ENCODE results near the gene C16orf92. TPM values are rescaled to one million over a fixed set of nuclear protein-coding genes. Genes with fewer than 3 reads are reported as not detected.

C16orf92 gene
- total RNA-seq, 1 experiment from 2014 or later, result not detected

- CTCF ChIA-PET, result no interaction called here
- BruUV-seq (replicated peaks), result no TSS peak
These were observed 23.2 kb downstream of the C16orf92 start for GRCh38 chr16:30046178-30046577.

GRCh38 chr16:30046588-30046987, 23.6 kb downstream of the C16orf92 start:
- H3K27me3 ChIP-seq (replicated peaks; ENCODE audit: insufficient read depth, low read depth, low read length, poor library complexity), result no peaks in the 10 kb centered on the region
- intact Hi-C loops (cut with micrococcal nuclease; ENCODE audit: unreplicated experiment), result loop anchor here (10.0 kb wide), 1 partner anchor 578 kb away; no protein-coding TSS in a partner anchor
- no peak for DNase-seq (ENCODE audit: low spot score)
- ChIA-PET POLR2A (ENCODE audit: low non-redundant PET) (no interaction called here), CTCF (no interaction called here)
- H3K9me3 ChIP-seq (ENCODE audit: low read depth, low read length, poor library complexity, severe bottlenecking), result no peaks in the 10 kb centered on the region
- no peaks in the 10 kb centered on the region for H3K36me3 ChIP-seq (ENCODE audit: insufficient read depth, low read length, poor library complexity, severe bottlenecking)
- H3K4me1 ChIP-seq (ENCODE audit: insufficient read depth, low read length, poor library complexity, severe bottlenecking), result no peaks in the 10 kb centered on the region
- no peak overlapping the region for H3K4me3 ChIP-seq (ENCODE audit: low read depth, low read length, poor library complexity, severe bottlenecking)
- no peak for TF ChIP-seq EZH2 (IDR thresholded peaks at IDR 0.05; ENCODE audit: borderline replicate concordance, low read depth, low read length, poor library complexity, severe bottlenecking)
- TF ChIP-seq, protein P1, sequence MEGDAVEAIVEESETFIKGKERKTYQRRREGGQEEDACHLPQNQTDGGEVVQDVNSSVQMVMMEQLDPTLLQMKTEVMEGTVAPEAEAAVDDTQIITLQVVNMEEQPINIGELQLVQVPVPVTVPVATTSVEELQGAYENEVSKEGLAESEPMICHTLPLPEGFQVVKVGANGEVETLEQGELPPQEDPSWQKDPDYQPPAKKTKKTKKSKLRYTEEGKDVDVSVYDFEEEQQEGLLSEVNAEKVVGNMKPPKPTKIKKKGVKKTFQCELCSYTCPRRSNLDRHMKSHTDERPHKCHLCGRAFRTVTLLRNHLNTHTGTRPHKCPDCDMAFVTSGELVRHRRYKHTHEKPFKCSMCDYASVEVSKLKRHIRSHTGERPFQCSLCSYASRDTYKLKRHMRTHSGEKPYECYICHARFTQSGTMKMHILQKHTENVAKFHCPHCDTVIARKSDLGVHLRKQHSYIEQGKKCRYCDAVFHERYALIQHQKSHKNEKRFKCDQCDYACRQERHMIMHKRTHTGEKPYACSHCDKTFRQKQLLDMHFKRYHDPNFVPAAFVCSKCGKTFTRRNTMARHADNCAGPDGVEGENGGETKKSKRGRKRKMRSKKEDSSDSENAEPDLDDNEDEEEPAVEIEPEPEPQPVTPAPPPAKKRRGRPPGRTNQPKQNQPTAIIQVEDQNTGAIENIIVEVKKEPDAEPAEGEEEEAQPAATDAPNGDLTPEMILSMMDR (conservative IDR thresholded peaks at IDR 0.05; ENCODE audit: low read depth, low read length), result no peak
- H3K27ac ChIP-seq (ENCODE audit: low read depth, low read length, poor library complexity, severe bottlenecking), result no peak overlapping the region
- no TSS peak for BruUV-seq (replicated peaks)

More at GRCh38 chr16:30046178-30046577, 23.2 kb downstream of the C16orf92 start:
- no peak overlapping the region for H3K4me3 ChIP-seq (ENCODE audit: low read depth, low read length, poor library complexity, severe bottlenecking)
- H3K4me1 ChIP-seq (ENCODE audit: insufficient read depth, low read length, poor library complexity, severe bottlenecking), result no peaks in the 10 kb centered on the region
- intact Hi-C loops (cut with micrococcal nuclease; ENCODE audit: unreplicated experiment), result loop anchor here (10.0 kb wide), 1 partner anchor 579 kb away; no protein-coding TSS in a partner anchor
- DNase-seq (ENCODE audit: low spot score), result no peak
- TF ChIP-seq EZH2 (IDR thresholded peaks at IDR 0.05; ENCODE audit: borderline replicate concordance, low read depth, low read length, poor library complexity, severe bottlenecking), result no peak
- TF ChIP-seq, protein P1 (conservative IDR thresholded peaks at IDR 0.05; ENCODE audit: low read depth, low read length), result no peak
- H3K9me3 ChIP-seq (ENCODE audit: low read depth, low read length, poor library complexity, severe bottlenecking), result no peaks in the 10 kb centered on the region
- H3K27ac ChIP-seq (ENCODE audit: low read depth, low read length, poor library complexity, severe bottlenecking), result no peak overlapping the region
- POLR2A ChIA-PET (ENCODE audit: low non-redundant PET), result no interaction called here
- H3K36me3 ChIP-seq (ENCODE audit: insufficient read depth, low read length, poor library complexity, severe bottlenecking), result no peaks in the 10 kb centered on the region
- H3K27me3 ChIP-seq (replicated peaks; ENCODE audit: insufficient read depth, low read depth, low read length, poor library complexity), result no peaks in the 10 kb centered on the region

- intact Hi-C loops (cut with micrococcal nuclease; ENCODE audit: unreplicated experiment), result loop anchor here (10.0 kb wide), 1 partner anchor 575 kb away; no protein-coding TSS in a partner anchor
- BruUV-seq (replicated peaks), result no TSS peak
- no peak overlapping the region for H3K27ac ChIP-seq (ENCODE audit: low read depth, low read length, poor library complexity, severe bottlenecking)
- no peak for DNase-seq (ENCODE audit: low spot score)
- no peak for TF ChIP-seq EZH2 (IDR thresholded peaks at IDR 0.05; ENCODE audit: borderline replicate concordance, low read depth, low read length, poor library complexity, severe bottlenecking)
- TF ChIP-seq, protein P1 (conservative IDR thresholded peaks at IDR 0.05; ENCODE audit: low read depth, low read length), result no peak
- H3K4me1 ChIP-seq (ENCODE audit: insufficient read depth, low read length, poor library complexity, severe bottlenecking), result peaks cover 8% of the 10 kb centered on the region
- no peaks in the 10 kb centered on the region for H3K36me3 ChIP-seq (ENCODE audit: insufficient read depth, low read length, poor library complexity, severe bottlenecking)
- no peaks in the 10 kb centered on the region for H3K27me3 ChIP-seq (replicated peaks; ENCODE audit: insufficient read depth, low read depth, low read length, poor library complexity)
- POLR2A ChIA-PET (ENCODE audit: low non-redundant PET), result no interaction called here
- H3K4me3 ChIP-seq (ENCODE audit: low read depth, low read length, poor library complexity, severe bottlenecking), result no peak overlapping the region
- CTCF ChIA-PET, result no interaction called here
- H3K9me3 ChIP-seq (ENCODE audit: low read depth, low read length, poor library complexity, severe bottlenecking), result no peaks in the 10 kb centered on the region
These were observed 26.9 kb downstream of the C16orf92 start for GRCh38 chr16:30049871-30050270.

All from A673 (cell line).